Amniotic stem cell (primary cell): ENCODE measurements around the gene CHRNA7.

Experiments used
- DNase-seq: peaks from one replicate; lab custom pipeline; 2025; lab: John Stamatoyannopoulos, UW

CHRNA7 gene

GRCh38 chr15:32089851-32090359 lies 59.6 kb downstream of the CHRNA7 start:
- DNase-seq, result no peak

- no peak for DNase-seq
These were observed 61.4 kb downstream of the CHRNA7 start for GRCh38 chr15:32091505-32092380.

GRCh38 chr15:32096213-32096612 lies 65.9 kb downstream of the CHRNA7 start:
- no peak for DNase-seq

GRCh38 chr15:32096916-32097617 lies 66.8 kb downstream of the CHRNA7 start:
- no peak for DNase-seq

- DNase-seq, result no peak
These were observed 67.7 kb downstream of the CHRNA7 start for GRCh38 chr15:32098033-32098432.

DNA sequence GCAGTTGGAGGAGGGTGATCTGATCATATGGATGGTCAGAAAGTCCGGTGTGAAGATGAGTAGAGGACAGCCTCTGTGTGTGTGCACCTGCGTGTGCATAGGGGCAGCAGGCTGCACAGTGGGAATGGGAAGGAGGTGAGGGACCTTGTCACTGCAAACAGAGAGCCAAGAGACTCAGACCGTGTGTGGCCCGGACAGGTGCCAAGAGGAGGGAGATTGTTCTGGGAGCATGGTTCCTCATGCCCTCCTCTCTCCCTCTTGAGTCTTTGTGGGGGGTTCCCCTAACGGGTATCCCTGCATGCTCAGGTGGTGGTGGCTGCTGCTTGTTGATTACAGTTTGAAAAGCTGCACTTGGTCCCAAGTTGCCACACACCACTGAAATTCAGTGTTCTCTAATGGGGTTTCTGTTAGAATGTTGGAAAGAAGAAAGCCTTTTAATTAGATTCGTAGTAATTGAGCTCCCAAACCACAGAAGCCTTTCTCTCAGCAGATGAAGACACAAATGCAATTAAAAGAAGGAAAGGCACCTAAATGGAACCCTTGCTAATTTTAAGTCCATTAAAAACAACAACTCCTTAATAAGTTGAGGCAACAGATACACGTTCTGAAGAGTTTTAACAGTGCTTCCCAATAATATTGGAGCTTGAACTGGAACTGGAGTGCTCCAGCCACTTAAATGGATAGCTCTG lies 68.9 kb downstream of the CHRNA7 start:
- DNase-seq, result no peak

GRCh38 chr15:32099956-32100684 lies 69.8 kb downstream of the CHRNA7 start:
- no peak for DNase-seq

DNA sequence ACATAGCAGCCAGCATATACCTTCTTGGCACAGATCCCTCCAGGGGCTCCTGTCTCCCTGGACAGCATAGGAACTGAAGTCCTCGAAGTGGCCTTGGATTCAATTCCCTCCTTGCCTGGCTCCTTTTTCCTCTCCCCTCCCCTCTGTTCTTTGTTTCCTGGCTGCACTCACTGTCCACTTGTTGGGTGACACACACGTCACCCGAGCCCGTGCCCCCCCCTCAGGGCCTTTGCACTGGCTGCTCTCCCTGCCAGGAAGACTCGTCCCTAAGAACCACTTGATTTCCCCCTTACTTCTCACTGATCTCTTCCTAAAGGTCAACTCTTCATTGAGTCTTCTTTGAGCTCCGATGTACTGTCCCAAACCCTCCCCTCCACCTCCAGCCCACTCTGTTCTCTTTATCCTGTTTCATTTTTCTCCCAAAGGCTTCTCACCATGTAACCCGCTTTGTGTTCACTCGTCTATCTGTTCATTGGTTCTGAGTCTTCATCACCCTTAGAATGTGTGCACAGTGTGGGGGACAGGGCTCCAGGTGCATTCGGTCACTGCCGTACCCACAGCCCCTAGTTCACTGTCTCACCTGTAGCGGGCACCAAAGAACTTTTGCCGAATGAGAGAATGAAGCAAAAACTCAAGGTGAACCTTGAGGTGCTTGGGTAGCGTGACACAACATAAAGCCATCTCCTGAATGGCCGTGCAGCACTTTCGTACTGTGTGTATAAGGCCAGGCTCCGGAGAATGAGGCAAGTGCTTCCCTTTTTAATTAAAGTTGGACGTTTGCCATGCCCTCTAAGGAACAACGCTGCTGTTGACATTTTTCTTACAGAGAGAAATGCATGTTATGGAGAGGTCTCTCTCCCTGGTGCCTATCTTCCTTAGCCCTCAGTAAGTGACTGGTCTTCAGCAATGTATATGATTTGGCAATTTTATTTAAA lies 74.0 kb downstream of the CHRNA7 start:
- no peak for DNase-seq

GRCh38 chr15:32105258-32106241 lies 75.2 kb downstream of the CHRNA7 start:
- DNase-seq, result no peak

GRCh38 chr15:32106401-32107381 lies 76.4 kb downstream of the CHRNA7 start:
- no peak for DNase-seq

GRCh38 chr15:32107477-32108080 lies 77.3 kb downstream of the CHRNA7 start:
- no peak for DNase-seq

GRCh38 chr15:32108661-32109060 lies 78.3 kb downstream of the CHRNA7 start:
- no peak for DNase-seq

GRCh38 chr15:32112101-32112500 lies 81.8 kb downstream of the CHRNA7 start:
- no peak for DNase-seq

DNA sequence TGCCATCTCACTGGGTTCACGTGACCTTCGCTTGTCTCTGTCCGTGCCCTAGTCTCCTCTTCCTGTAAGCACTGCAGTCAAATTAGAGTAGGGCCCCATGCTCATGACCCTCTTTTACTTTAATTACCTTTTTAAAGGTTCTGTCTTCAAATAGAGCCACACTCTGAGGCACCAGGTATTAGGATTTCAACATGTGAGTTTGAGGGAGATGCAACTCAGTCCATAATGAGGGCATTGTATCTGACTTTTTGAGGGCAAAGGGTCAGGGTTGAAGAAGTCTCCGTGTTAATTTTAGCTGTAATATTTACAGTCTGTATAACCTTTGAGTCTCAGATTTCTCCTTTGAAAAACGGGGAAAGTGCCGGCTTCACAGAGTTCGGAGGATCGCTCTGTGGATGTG lies 82.9 kb downstream of the CHRNA7 start:
- DNase-seq, result no peak

DNA sequence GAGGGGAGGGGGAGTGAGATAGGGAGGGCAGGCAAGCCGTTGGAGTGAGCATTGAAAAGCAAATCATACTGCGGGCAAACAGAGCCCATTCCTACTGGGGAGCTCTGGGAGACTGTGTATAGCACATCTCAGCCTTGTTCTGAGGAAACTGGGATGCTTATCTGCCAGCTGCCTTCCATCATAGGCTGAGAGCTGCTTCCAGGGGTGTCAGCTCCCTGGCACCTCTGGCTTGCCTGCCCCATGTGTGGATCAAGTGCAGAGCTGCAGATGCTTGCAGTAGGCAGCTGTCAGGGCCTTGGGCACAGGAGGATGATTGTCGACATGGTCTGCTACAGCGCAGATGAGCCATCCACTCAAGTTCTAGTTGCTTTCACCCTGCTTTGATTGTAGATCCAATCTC lies 86.8 kb downstream of the CHRNA7 start:
- DNase-seq, result no peak

GRCh38 chr15:32119286-32119685 lies 89.0 kb downstream of the CHRNA7 start:
- no peak for DNase-seq

DNA sequence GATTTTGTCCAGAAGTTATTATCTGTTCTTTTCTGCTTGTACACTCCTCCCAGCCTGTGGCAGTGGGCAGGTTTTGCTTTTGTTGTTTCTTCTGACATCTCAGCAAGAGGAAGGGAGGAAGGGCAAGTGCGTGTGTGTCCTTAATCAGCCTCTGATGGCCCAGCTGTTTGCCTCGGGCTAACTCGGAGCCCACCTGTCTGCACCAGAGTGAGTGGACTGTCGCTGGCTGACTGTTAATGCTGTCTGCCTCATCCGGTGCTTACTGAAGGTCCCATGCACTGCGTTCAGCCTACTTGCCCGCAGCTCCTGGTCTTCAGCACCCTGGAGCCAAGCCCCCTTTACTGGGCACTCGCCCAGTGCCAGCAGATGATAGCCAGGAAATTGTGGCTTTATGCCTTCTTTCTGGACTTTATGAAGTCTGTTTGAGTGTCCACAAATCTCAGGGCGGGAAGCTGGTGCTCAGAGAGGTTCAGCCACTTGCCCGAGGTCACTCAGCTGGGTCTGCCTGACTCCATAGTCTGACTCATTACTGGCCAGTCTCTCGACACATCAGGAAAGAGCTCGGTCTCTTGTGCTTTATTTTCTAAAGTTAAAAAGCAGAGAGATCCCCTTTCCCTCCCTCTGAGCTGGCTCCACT lies 89.5 kb downstream of the CHRNA7 start:
- no peak for DNase-seq
